HG03196 (cell line): ENCODE measurements around the gene RPS4Y1.
A peak's percentile ranks its signal among the peaks of the same experiment; 100 is the strongest.

ENCODE experiments used
- ATAC-seq: cut with Tn5 transposase; IDR thresholded peaks from one replicate; pipeline ENCODE4 v1.9.1; 2021; ENCODE audit not compliant: unreplicated experiment

Gene RPS4Y1

DNA sequence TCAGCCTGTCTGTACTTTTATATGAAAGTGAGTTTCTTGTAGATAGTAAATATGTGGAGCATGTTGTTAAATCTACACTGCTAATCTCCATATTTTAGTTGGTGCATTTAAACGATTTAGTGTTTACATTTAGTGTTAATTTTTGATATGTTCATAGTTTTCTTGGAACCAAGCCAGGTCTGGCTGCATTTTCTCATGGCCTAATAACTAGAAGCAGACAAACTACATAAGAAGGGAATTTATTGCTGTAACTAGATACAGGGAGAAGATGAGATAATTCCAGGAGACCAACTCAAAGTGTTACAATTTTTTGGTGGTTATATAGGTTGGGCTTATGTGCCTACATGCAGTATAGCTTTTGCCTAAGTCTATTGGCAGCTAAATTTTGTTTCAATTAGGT is 32.8 kb downstream of the RPS4Y1 start:
- no peak for ATAC-seq

DNA sequence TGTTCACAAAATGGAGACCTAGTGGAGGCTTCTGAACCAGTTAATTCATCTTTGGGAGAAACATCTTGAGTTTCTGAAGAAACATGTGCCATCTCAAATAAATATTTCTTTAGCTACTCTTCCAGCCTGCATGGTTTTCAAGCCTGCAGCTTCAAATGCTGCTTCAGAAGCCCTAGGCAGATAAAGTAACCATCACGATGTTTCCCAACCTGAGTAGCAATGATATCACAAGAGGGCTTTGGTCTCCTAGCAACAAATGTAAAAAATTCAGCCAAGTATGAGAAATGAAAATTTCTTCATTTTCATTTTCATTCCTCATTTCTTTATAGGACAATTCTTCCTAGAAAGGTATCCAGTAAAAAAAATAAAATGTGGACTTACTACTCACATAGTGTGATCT is 42.2 kb downstream of the RPS4Y1 start:
- ATAC-seq, result no peak

- ATAC-seq, result no peak
Measured at GRCh38 chrY:2885880-2886279, 44.5 kb downstream of the RPS4Y1 start.

DNA sequence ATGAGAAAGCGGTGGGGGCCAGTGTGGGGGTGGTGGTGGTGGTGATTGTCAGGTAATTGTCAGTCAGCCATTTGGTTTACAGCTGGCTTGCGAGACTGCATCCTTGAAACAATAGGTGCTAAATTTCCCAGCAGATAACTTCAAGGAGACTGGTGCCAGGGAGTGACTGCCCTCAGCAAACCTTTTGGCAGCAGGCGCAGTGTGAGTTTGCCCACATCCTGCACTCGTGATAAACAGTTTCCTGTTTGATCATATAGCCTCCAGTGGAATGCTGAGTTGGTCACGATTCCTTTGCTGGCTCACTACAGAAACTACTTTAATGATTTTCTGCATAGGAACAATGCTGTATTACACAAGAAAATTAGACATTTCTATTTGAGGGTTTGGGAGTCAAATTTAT is 46.0 kb downstream of the RPS4Y1 start:
- no peak for ATAC-seq

DNA sequence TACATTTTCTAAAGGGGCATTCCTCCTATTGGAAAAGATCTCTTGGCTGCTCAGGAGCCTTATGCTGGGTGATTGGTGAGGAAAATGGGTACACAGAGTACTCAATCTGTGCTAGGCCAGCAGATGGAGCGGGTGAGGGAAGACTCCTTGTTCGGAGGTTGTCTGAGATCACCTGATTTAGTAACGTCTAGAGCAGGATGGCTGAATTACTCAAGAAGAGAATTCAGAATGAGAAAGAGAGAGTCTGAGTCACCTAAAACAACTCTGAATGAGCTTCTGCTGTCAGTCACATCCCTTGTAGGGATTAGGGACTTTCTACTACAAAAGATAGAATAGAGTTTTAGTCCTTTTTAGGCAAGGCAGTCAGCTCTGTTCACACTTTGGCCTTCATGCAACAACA is 46.6 kb downstream of the RPS4Y1 start:
- peak; percentile 88 for ATAC-seq

- ATAC-seq, result no peak
Measured at GRCh38 chrY:2893471-2893870, 52.1 kb downstream of the RPS4Y1 start.

- no peak for ATAC-seq
Measured at GRCh38 chrY:2896050-2896449, 54.6 kb downstream of the RPS4Y1 start.

DNA sequence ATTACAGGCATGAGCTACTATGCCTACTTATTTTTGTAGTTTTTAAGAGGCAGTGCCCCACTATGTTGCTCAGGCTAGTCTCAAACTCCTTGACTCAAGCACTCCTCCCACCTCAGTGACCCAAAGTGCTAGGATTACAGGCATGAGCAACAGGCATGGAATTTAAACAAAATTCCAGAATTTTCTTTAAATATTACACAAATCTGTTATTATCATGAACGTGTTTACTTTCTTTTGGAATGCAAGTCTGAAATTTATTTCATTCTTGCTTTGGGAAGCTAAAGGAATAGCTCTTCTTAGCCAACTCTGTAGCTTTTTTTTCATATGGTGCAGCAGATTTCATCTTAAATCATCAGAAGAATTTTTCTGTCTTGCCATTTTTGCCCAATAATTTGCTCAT is 66.0 kb downstream of the RPS4Y1 start:
- no peak for ATAC-seq

DNA sequence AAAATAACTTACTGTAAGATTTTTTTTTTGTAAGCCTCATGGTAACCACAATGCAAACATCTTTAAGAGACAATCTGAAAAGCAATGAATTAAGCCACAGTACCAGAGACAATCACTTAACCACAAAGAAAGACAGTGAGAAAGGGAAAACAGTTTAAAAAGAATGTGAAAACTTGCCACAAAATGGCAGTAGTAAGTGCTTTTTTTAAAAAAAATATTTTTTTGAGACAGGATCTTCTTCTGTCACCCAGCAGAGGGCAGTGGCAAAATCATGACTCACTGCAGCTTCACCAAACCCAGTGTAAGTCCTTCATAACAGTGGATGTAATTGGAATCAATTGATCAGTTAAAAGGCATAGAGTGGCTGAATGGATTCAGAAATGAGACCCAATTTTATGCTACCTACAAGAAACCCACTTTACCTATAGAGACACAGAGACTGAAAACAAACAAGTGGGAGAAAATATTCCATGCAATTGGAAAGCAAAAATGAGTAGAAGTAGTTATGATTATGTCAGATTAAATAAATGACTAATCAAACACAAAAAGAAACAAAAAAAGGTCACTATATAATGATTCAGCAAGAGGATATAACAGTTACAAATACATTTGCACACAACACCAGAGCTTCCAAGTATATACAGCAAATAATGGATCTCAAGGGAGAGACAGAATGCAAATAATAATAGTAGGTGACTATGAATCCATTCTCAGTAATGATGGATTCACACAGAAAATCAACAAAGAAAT is 71.8 kb downstream of the RPS4Y1 start:
- ATAC-seq, result no peak
